ENCODE results near the gene C1orf35. TPM values are rescaled to one million over a fixed set of nuclear protein-coding genes. Genes with fewer than 3 reads are reported as not detected.

C1orf35 gene
- total and polyA plus RNA-seq, 9 of the 15 experiments (the other 6 are each of a cell fraction or from before 2014, with no cell fraction given), result 3.2 to 48.7 (median 12.5) TPM

DNA sequence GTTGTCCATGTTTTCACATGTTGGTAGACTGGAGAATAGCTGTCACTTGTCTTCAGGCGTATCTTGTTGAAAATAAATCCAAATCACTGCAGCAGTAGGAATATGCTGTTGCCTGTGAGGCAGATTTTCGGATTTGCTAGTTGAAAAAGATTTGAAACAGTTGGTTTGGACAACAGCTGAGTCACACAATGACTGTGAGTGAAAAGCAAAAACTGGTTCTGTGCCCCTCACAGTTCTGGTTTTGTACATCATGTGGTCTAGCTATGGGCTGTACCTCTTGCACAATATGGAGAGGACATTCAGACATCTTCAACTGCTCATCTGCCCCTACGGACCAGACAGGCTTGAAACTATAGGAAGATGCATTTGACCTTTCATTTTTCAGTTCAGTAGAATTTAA, 18.8 kb downstream of the C1orf35 start (continued):
- TF ChIP-seq, protein P1, sequence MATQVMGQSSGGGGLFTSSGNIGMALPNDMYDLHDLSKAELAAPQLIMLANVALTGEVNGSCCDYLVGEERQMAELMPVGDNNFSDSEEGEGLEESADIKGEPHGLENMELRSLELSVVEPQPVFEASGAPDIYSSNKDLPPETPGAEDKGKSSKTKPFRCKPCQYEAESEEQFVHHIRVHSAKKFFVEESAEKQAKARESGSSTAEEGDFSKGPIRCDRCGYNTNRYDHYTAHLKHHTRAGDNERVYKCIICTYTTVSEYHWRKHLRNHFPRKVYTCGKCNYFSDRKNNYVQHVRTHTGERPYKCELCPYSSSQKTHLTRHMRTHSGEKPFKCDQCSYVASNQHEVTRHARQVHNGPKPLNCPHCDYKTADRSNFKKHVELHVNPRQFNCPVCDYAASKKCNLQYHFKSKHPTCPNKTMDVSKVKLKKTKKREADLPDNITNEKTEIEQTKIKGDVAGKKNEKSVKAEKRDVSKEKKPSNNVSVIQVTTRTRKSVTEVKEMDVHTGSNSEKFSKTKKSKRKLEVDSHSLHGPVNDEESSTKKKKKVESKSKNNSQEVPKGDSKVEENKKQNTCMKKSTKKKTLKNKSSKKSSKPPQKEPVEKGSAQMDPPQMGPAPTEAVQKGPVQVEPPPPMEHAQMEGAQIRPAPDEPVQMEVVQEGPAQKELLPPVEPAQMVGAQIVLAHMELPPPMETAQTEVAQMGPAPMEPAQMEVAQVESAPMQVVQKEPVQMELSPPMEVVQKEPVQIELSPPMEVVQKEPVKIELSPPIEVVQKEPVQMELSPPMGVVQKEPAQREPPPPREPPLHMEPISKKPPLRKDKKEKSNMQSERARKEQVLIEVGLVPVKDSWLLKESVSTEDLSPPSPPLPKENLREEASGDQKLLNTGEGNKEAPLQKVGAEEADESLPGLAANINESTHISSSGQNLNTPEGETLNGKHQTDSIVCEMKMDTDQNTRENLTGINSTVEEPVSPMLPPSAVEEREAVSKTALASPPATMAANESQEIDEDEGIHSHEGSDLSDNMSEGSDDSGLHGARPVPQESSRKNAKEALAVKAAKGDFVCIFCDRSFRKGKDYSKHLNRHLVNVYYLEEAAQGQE (IDR thresholded peaks at IDR 0.05; ENCODE audit: borderline replicate concordance), result 0 out of 2 replicates have a peak, but pooled peaks have one; percentile 2
- TF ChIP-seq, protein P1 (CRISPR knock-in tag; IDR thresholded peaks at IDR 0.05; ENCODE audit: low read depth), result no peak
- TF ChIP-seq HDAC1 (IDR thresholded peaks at IDR 0.05), result peak in 1 of 2 experiments; percentile 78; a peak in 2 of 4 replicates
- no peak for TF ChIP-seq PHF20 (IDR thresholded peaks at IDR 0.05; ENCODE audit: partially characterized antibody)
- no peak for TF ChIP-seq MAFG (tag; conservative IDR thresholded peaks at IDR 0.05)
- 0 out of 2 replicates have a peak, but pooled peaks have one; percentile 29 for TF ChIP-seq DPF2 (IDR thresholded peaks at IDR 0.05)
- peak; percentile 98 for TF ChIP-seq KDM1A (IDR thresholded peaks at IDR 0.05)
- TF ChIP-seq HIVEP1 (CRISPR knock-in tag; IDR thresholded peaks at IDR 0.05), result no peak
- TF ChIP-seq, protein P2, sequence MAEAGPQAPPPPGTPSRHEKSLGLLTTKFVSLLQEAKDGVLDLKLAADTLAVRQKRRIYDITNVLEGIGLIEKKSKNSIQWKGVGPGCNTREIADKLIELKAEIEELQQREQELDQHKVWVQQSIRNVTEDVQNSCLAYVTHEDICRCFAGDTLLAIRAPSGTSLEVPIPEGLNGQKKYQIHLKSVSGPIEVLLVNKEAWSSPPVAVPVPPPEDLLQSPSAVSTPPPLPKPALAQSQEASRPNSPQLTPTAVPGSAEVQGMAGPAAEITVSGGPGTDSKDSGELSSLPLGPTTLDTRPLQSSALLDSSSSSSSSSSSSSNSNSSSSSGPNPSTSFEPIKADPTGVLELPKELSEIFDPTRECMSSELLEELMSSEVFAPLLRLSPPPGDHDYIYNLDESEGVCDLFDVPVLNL (CRISPR knock-in tag; IDR thresholded peaks at IDR 0.05; ENCODE audit: low read depth), result no peak
- TF ChIP-seq RBM22 (IDR thresholded peaks at IDR 0.05; ENCODE audit: low read depth, low read length, poor library complexity, severe bottlenecking), result no peak
- no peak for TF ChIP-seq HNRNPH1 (optimal IDR thresholded peaks at IDR 0.05; ENCODE audit: low read depth, low read length)
- no peak for TF ChIP-seq FOXM1 (IDR thresholded peaks at IDR 0.05; ENCODE audit: low read depth)
- TF ChIP-seq FOXM1 (CRISPR knock-in tag; IDR thresholded peaks at IDR 0.05; ENCODE audit: low read depth), result no peak
- no peak for TF ChIP-seq EZH2 (IDR thresholded peaks at IDR 0.05; ENCODE audit: borderline replicate concordance, low read depth, low read length)
- TF ChIP-seq SMARCA4 (IDR thresholded peaks at IDR 0.05), result no peak
- no peak for TF ChIP-seq FUS (optimal IDR thresholded peaks at IDR 0.05; ENCODE audit: low read depth, low read length)
- TF ChIP-seq HMGN3 (IDR thresholded peaks at IDR 0.05; ENCODE audit: borderline replicate concordance, extremely low read depth, insufficient read length, low read depth, low read length), result no peak
- TF ChIP-seq, protein P3, sequence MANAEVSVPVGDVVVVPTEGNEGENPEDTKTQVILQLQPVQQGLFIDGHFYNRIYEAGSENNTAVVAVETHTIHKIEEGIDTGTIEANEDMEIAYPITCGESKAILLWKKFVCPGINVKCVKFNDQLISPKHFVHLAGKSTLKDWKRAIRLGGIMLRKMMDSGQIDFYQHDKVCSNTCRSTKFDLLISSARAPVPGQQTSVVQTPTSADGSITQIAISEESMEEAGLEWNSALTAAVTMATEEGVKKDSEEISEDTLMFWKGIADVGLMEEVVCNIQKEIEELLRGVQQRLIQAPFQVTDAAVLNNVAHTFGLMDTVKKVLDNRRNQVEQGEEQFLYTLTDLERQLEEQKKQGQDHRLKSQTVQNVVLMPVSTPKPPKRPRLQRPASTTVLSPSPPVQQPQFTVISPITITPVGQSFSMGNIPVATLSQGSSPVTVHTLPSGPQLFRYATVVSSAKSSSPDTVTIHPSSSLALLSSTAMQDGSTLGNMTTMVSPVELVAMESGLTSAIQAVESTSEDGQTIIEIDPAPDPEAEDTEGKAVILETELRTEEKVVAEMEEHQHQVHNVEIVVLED (CRISPR knock-in tag; IDR thresholded peaks at IDR 0.05), result no peak
